IMR-90 (cell line): ENCODE measurements around the gene ADISSP. TPM values are rescaled to one million over a fixed set of nuclear protein-coding genes. Genes with fewer than 3 reads are reported as not detected.

Source experiments
- ATAC-seq: fragments of 200-7000 bp; cut with Tn5 transposase; 2 replicates; pipeline ENCODE4 v1.9.1; 2020; ENCODE audit warnings: low read depth, mild to moderate bottlenecking, moderate library complexity
- BruUV-seq: library from RNA; stranded (reverse); fragments of 400-500 nt; replicated peaks from 2 replicates; lab custom pipeline; 2021; lab: Mats Ljungman, UMichigan
- CTCF ChIA-PET: fragments of 300-600 bp; formaldehyde crosslinking; extraction: SDS; loops from one replicate; lab custom pipeline; 2021; ENCODE audit warnings: antibody characterized with exemption; lab: Yijun Ruan, JAX
- POLR2A ChIA-PET: fragments of 300-600 bp; sonication (Branson Sonifier 250); formaldehyde crosslinking; loops from one replicate; lab custom pipeline; 2022; ENCODE audit warnings: antibody characterized with exemption; ENCODE audit not compliant: unreplicated experiment; lab: Charles Lee
- DNase-seq: peaks from one replicate; pipeline ENCODE4 v3.0.0; 2013
- H2AFZ ChIP-seq: replicated peaks from 2 replicates; pipeline ENCODE3; 2013; ENCODE audit warnings: low read length, mild to moderate bottlenecking; ENCODE audit not compliant: poor library complexity
- H2AK5ac ChIP-seq: 2 replicates; pipeline ENCODE4 v1.6.1; 2013; ENCODE audit warnings: low read depth, low read length, inconsistent platforms
- H2AK9ac ChIP-seq: replicated peaks from 2 replicates; pipeline ENCODE3; 2013; ENCODE audit warnings: mild to moderate bottlenecking, low read depth, low read length, moderate library complexity; ENCODE audit not compliant: poor library complexity
- H2BK120ac ChIP-seq: 2 replicates; pipeline ENCODE4 v1.6.1; 2013; ENCODE audit warnings: low read depth, low read length, inconsistent platforms
- H2BK15ac ChIP-seq: 3 replicates; pipeline ENCODE4 v1.6.1; 2013; ENCODE audit warnings: low read depth, low read length, inconsistent platforms
- H2BK20ac ChIP-seq: 2 replicates; pipeline ENCODE4 v1.6.1; 2013; ENCODE audit warnings: low read depth, mild to moderate bottlenecking, inconsistent platforms, low read length, moderate library complexity
- H2BK5ac ChIP-seq: 2 replicates; pipeline ENCODE4 v1.6.1; 2013; ENCODE audit warnings: mild to moderate bottlenecking, low read depth, low read length, inconsistent platforms; ENCODE audit not compliant: poor library complexity, severe bottlenecking
- H3K14ac ChIP-seq: replicated peaks from 2 replicates; pipeline ENCODE4 v1.6.1; 2013; ENCODE audit warnings: low read depth, low read length, inconsistent platforms
- H3K18ac ChIP-seq: 2 replicates; pipeline ENCODE4 v1.6.1; 2013; ENCODE audit warnings: low read depth, low read length, control low read depth
- H3K23ac ChIP-seq: 2 replicates; pipeline ENCODE4 v1.6.1; 2013; ENCODE audit warnings: low read depth, low read length, inconsistent platforms
- H3K27ac ChIP-seq: 2 replicates; pipeline ENCODE4 v1.5.1; 2013; ENCODE audit warnings: mild to moderate bottlenecking, control low read depth, low read length; ENCODE audit not compliant: insufficient read depth
- H3K27me3 ChIP-seq: 2 replicates; pipeline ENCODE4 v1.6.1; 2013; ENCODE audit warnings: low read length; ENCODE audit not compliant: control insufficient read depth, insufficient read depth
- H3K36me3 ChIP-seq: 2 replicates; pipeline ENCODE4 v1.6.1; 2013; ENCODE audit warnings: low read length, mixed read lengths; ENCODE audit not compliant: control insufficient read depth, insufficient read depth
- H3K4ac ChIP-seq: 2 replicates; pipeline ENCODE4 v1.6.1; 2013; ENCODE audit warnings: low read depth, low read length, inconsistent platforms
- H3K4me1 ChIP-seq: 2 replicates; pipeline ENCODE4 v1.6.1; 2013; ENCODE audit warnings: low read length, mixed read lengths; ENCODE audit not compliant: control insufficient read depth, insufficient read depth
- H3K4me2 ChIP-seq: 2 replicates; pipeline ENCODE4 v1.6.1; 2013; ENCODE audit warnings: low read depth, mild to moderate bottlenecking, control low read depth, low read length, moderate library complexity
- H3K4me3 ChIP-seq: 2 replicates; pipeline ENCODE4 v1.5.1; 2013; ENCODE audit warnings: low read depth, mild to moderate bottlenecking, control low read depth, low read length, moderate library complexity; ENCODE audit not compliant: insufficient read depth
- H3K56ac ChIP-seq: 2 replicates; pipeline ENCODE4 v1.6.1; 2013; ENCODE audit warnings: low read length, inconsistent platforms; ENCODE audit not compliant: insufficient read depth; ENCODE audit errors: extremely low read depth
- H3K79me1 ChIP-seq, 2 experiments: 2 replicates each; pipeline ENCODE4 v1.6.1; 2013; ENCODE audit warnings: low read length in 2 of 2, inconsistent platforms in 1 of 2, low read depth in 1 of 2
- H3K9ac ChIP-seq: 2 replicates; pipeline ENCODE4 v1.6.1; 2013; ENCODE audit warnings: low read depth, low read length, control low read depth
- H3K9me1 ChIP-seq: 2 replicates; pipeline ENCODE4 v1.6.1; 2013; ENCODE audit warnings: low read length, inconsistent platforms; ENCODE audit not compliant: insufficient read depth
- H3K9me3 ChIP-seq: 2 replicates; pipeline ENCODE4 v1.6.1; 2013; ENCODE audit warnings: low read length; ENCODE audit not compliant: control insufficient read depth, insufficient read depth
- H4K20me1 ChIP-seq: 2 replicates; pipeline ENCODE4 v1.6.1; 2013; ENCODE audit warnings: low read length, inconsistent platforms; ENCODE audit not compliant: insufficient read depth
- H4K5ac ChIP-seq: 2 replicates; pipeline ENCODE4 v1.6.1; 2013; ENCODE audit warnings: mild to moderate bottlenecking, low read depth, low read length, control low read depth
- H4K8ac ChIP-seq, 2 experiments: 2 replicates each; pipeline ENCODE4 v1.6.1; 2013; ENCODE audit warnings: low read depth in 2 of 2, low read length in 2 of 2, control low read depth in 1 of 2, inconsistent platforms in 1 of 2
- H4K91ac ChIP-seq: 2 replicates; pipeline ENCODE4 v1.6.1; 2013; ENCODE audit warnings: low read depth, low read length, inconsistent platforms; ENCODE audit not compliant: insufficient read depth
- BHLHE40 ChIP-seq: fragments of 150-350 bp; IDR thresholded peaks from 2 replicates; pipeline ENCODE4 v1.6.1; 2016; ENCODE audit warnings: mild to moderate bottlenecking, low read depth, low read length
- CEBPB ChIP-seq: IDR thresholded peaks from 2 replicates; pipeline ENCODE4 v1.6.1; 2012; ENCODE audit warnings: low read depth, low read length, improper control_type of control experiment
- CTCF ChIP-seq: conservative IDR thresholded peaks from 2 replicates; pipeline ENCODE4 v1.5.1; 2012; ENCODE audit warnings: mild to moderate bottlenecking, low read depth, low read length, improper control_type of control experiment
- ELK1 ChIP-seq: fragments of 150-350 bp; IDR thresholded peaks from 2 replicates; pipeline ENCODE4 v1.6.1; 2016; ENCODE audit warnings: low read depth, mild to moderate bottlenecking, low read length, moderate library complexity, borderline replicate concordance
- FOS ChIP-seq: fragments of 150-350 bp; IDR thresholded peaks from 2 replicates; pipeline ENCODE4 v1.6.1; 2016; ENCODE audit warnings: low read depth, low read length
- MAFK ChIP-seq: IDR thresholded peaks from 2 replicates; pipeline ENCODE4 v1.6.1; 2012; ENCODE audit warnings: low read depth, low read length, improper control_type of control experiment
- MAZ ChIP-seq: IDR thresholded peaks from 2 replicates; pipeline ENCODE4 v1.6.1; 2012; ENCODE audit warnings: low read depth, mild to moderate bottlenecking, low read length, improper control_type of control experiment, moderate library complexity, borderline replicate concordance
- MXI1 ChIP-seq: IDR thresholded peaks from 2 replicates; pipeline ENCODE4 v1.6.1; 2012; ENCODE audit warnings: low read depth, mild to moderate bottlenecking, low read length, moderate library complexity, borderline replicate concordance
- NFE2L2 ChIP-seq: fragments of 150-350 bp; IDR thresholded peaks from 2 replicates; pipeline ENCODE4 v1.6.1; 2016; ENCODE audit warnings: low read depth, mild to moderate bottlenecking, low read length
- POLR2A ChIP-seq: IDR thresholded peaks from 2 replicates; pipeline ENCODE4 v1.6.1; 2012; ENCODE audit warnings: mild to moderate bottlenecking, low read depth, low read length
- RAD21 ChIP-seq: IDR thresholded peaks from 2 replicates; pipeline ENCODE4 v1.6.1; 2012; ENCODE audit warnings: low read length, improper control_type of control experiment
- RCOR1 ChIP-seq: IDR thresholded peaks from 2 replicates; pipeline ENCODE4 v1.6.1; 2012; ENCODE audit warnings: mild to moderate bottlenecking, low read length, improper control_type of control experiment; ENCODE audit not compliant: insufficient replicate concordance
- RFX5 ChIP-seq: IDR thresholded peaks from 2 replicates; pipeline ENCODE4 v1.8.0; 2012; ENCODE audit warnings: low read depth, mild to moderate bottlenecking, low read length, moderate library complexity
- SMC3 ChIP-seq: fragments of 150-350 bp; IDR thresholded peaks from 2 replicates; pipeline ENCODE4 v1.6.1; 2016; ENCODE audit warnings: low read depth, mild to moderate bottlenecking, antibody characterized with exemption, low read length, moderate library complexity
- USF2 ChIP-seq: fragments of 150-350 bp; IDR thresholded peaks from 2 replicates; pipeline ENCODE4 v1.6.1; 2017; ENCODE audit warnings: mild to moderate bottlenecking, antibody characterized with exemption, low read length, low read depth
- WGBS, 2 experiments: methylation state at CpG; one replicate each; pipeline versions ENCODE4 v1.1.5 to v1.1.7; 2013; ENCODE audit warnings: missing lambda C conversion rate in 2 of 2; ENCODE audit not compliant: insufficient read length in 1 of 2; ENCODE audit errors: extremely low coverage in 2 of 2; 5-methylcytosine and 5-hydroxymethylcytosine counted together
- dilution Hi-C: fragments of 300-500 bp; cut with HindIII; formaldehyde crosslinking; loops from one replicate; pipeline ENCODE4 v1.14.3; 2018; ENCODE audit warnings: low sequenced_read_pairs; ENCODE audit not compliant: unreplicated experiment
- in situ Hi-C: fragments of 300-500 bp; cut with MboI; formaldehyde crosslinking; loops from 3 replicates; pipeline ENCODE4 v1.14.3; 2019; ENCODE audit warnings: low sequenced_read_pairs, inconsistent platforms, mixed read lengths
- intact Hi-C: fragments of 100-400 bp; cut with micrococcal nuclease; formaldehyde crosslinking; loops from 2 replicates; pipeline ENCODE4 v1.10.0; 2022
- polyA plus RNA-seq, 3 experiments: library from polyadenylated mRNA; depleted of rRNA; stranded (reverse); fragments of >200 nt; gene quantifications; 2 replicates each; pipeline ENCODE4 v1.2.3, GENCODE V29; 2012; ENCODE audit warnings: low replicate concordance in 1 of 3
- total RNA-seq: library from RNA; depleted of rRNA; stranded (reverse); fragments of >200 nt; gene quantifications from 2 replicates; pipeline ENCODE4 v1.2.3, GENCODE V29; 2012

Gene ADISSP
- total and polyA plus RNA-seq, 2 of the 4 experiments (the other 2 are of a cell fraction) = 31.9 to 58.2 TPM

GRCh38 chr20:3740615-3741301 is 26.8 kb downstream of the ADISSP start:
- Histone ChIP-seq H3K14ac (no peak overlapping the region), H2AFZ (no peak overlapping the region), H3K4me2 (no peak overlapping the region), H4K91ac (no peak overlapping the region), H2BK20ac (no peak overlapping the region), H4K5ac (no peak overlapping the region), H2BK15ac (no peak overlapping the region), H2AK9ac (no peak overlapping the region), H4K20me1 (no peaks in the 10 kb centered on the region), H3K9me1 (no peaks in the 10 kb centered on the region), H4K8ac (no peak overlapping the region), H3K27me3 (peaks cover 18% of the 10 kb centered on the region), H3K4me1 (no peaks in the 10 kb centered on the region), H3K9me3 (no peaks in the 10 kb centered on the region), H3K4ac (no peak overlapping the region), H3K23ac (no peak overlapping the region), H2BK120ac (no peak overlapping the region), H3K27ac (no peak overlapping the region), H3K9ac (no peak overlapping the region), H3K79me1 (no peaks in the 10 kb centered on the region), H3K56ac (no peak overlapping the region), H3K4me3 (no peak overlapping the region), H2BK5ac (no peak overlapping the region), H3K36me3 (no peaks in the 10 kb centered on the region), H3K18ac (no peak overlapping the region), H2AK5ac (no peak overlapping the region)
- no peak for DNase-seq
- intact Hi-C loops = no loop called here
- ChIA-PET POLR2A (interaction anchor here (0.9 kb wide), 1 partner anchor 80 kb away, joined by 4 read pairs; the partner anchor contains the start of gene AP5S1), CTCF (interaction anchor here (1.4 kb wide), 1 partner anchor 12 kb away, joined by 3 read pairs; no protein-coding TSS in a partner anchor)
- no TSS peak for BruUV-seq
- ATAC-seq = no peak
- 90% methylated on average over 3 of the region's 15 CpGs; no CpG with 5 or more reads in 1 of the 2 experiments for WGBS, 2 experiments
- in situ Hi-C loops = no loop called here
- dilution Hi-C loops = no loop called here
- TF ChIP-seq USF2 (no peak), MAZ (no peak), RFX5 (no peak), NFE2L2 (no peak), MXI1 (no peak), FOS (no peak), SMC3 (no peak), POLR2A (no peak), CTCF (no peak), MAFK (no peak), ELK1 (no peak), BHLHE40 (no peak), CEBPB (no peak), RAD21 (no peak), RCOR1 (no peak)
